ENCODE results near the gene SH2D3C.
"Not testable (repeated sequence)": the region's sequence is repeated elsewhere in the genome, so short reads cannot be mapped to it uniquely, and the experiment has no call there.

The SH2D3C gene

DNA sequence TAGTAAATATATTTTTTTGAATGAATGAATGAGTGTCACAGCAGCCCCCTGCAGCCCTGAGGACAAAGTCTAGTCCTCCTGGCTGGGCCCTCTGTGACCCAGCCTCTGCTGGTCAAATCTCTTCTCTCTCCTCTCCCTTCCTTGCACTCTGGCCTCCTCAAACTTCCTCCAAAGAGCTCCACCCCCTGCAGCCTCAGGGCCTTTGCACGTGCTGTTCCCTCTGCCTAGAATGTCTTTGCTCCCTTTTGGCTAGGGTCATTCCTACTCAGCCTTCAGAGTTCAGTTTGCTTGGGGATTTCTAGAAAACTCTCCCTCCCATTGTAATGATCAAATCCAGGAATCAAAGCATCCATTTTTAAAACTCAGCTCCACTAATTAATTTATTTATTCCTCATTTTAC lies 13.0 kb downstream of the SH2D3C start:
- no peak for DNase-seq

DNA sequence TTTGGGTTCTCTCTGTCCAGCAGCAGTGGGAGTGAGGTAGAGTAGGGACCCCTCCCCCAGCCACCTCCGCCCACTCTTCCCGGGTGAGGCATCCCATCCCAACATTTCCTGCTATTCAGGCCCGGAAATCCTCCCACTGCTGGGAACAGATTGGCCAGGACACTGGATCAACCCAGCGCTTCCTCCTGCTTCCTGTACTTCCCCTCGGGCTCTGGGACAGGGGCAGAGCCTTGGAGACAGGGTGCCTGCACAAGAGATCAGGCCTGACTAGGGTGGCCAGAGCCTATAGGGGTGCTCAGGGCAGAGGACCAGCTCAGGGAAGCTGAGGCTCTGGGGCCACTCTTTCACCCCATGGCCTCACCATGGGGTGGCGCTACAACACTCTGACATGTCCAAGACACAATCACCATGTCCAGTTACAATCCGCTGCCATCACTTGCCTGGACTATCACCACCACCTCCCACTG lies 14.5 kb downstream of the SH2D3C start:
- DNase-seq, result peak; percentile 62

DNA sequence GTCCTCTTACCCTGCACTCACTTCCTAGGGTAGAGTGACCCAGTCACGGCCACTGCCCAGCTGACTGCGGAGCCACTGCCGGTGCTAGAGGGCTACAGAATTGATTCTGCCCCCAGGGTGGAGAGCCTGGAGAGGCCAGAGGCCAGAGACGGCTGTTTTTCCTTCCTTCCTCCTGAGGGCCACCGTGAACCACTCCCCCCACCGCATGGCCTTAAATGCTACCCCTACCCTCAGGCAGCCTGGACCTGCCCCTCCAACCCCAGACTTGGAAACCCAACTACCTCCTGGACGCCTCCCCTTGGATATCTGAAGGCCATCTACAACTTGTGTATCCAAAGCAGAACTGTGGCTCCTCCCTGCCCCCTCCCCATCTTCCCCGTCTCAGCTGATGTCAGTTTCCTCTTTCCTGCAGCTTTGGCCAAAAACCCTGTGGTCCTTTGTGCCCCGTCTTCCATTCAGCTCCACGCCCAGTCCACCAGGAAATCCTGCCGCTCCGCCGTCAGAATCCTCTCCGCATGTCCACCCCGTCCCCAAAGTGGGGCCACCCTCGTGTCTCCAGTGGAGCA lies 16.3 kb downstream of the SH2D3C start:
- DNase-seq, result no peak

DNA sequence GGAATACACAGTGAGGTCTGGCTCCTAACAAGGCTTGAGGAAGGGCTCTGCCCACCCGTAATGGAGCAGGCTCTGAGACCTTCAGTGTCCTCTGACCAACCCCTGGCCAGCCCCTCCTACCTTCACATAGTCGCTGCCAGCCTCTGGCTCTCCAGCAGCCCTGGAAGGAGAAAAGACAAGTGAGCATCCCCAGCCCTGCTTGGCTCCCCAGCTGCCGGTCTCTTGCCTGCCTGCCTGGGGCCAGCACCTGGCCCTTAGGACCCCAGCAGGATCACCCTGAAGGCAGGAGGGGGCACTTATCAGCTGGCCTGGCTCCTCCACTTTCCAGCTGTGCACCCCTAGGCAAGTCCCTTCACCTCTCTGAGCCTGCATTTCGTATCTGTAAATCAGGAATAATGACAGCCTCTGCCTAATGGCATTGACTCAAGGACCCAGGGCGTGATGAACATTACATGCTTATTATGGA lies 16.9 kb downstream of the SH2D3C start:
- no peak for DNase-seq

DNA sequence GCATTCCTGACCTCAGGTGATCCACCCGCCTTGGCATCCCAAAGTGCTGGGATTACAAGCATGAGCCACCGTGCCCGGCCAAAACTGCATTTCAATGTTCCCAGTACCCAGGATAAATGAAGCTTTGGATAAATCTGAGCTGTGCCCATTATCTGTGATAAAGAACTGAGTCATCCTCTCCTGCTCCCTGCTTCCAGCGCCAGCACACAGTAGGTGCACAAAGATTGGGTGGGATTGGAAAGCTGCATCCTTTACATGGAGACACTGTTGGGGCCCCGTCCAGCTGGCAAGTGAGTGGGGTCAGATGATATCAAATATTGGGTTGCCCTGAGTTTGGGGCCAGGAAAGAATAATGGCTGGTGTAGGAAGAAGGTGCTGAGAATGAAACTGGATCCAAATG lies 17.4 kb downstream of the SH2D3C start:
- DNase-seq, result no peak

- no peak for DNase-seq
Observed at GRCh38 chr9:127758843-127759242, 19.6 kb downstream of the SH2D3C start.

- DNase-seq, result not testable (repeated sequence)
Observed at GRCh38 chr9:127756776-127757175, 21.7 kb downstream of the SH2D3C start.

DNA sequence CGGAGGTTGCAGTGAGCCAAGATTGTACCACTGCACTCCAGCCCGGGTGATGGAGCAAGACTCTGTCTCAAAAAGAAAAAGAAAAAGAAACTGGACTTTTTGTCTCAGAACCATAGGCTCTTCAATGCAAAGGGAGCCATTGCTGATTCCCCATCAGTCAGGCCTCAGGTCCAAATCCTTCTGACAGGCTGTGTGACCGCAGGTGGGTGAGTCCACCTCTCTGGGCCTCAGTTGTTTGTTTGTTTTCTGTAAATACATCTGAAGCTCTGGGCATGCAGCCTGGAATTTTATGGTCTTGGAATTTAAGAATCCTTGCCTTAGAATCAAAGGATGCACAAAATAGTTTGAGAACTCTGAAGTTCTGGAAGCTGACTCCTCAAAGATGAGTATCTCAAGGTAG lies 22.2 kb downstream of the SH2D3C start:
- no peak for DNase-seq

DNA sequence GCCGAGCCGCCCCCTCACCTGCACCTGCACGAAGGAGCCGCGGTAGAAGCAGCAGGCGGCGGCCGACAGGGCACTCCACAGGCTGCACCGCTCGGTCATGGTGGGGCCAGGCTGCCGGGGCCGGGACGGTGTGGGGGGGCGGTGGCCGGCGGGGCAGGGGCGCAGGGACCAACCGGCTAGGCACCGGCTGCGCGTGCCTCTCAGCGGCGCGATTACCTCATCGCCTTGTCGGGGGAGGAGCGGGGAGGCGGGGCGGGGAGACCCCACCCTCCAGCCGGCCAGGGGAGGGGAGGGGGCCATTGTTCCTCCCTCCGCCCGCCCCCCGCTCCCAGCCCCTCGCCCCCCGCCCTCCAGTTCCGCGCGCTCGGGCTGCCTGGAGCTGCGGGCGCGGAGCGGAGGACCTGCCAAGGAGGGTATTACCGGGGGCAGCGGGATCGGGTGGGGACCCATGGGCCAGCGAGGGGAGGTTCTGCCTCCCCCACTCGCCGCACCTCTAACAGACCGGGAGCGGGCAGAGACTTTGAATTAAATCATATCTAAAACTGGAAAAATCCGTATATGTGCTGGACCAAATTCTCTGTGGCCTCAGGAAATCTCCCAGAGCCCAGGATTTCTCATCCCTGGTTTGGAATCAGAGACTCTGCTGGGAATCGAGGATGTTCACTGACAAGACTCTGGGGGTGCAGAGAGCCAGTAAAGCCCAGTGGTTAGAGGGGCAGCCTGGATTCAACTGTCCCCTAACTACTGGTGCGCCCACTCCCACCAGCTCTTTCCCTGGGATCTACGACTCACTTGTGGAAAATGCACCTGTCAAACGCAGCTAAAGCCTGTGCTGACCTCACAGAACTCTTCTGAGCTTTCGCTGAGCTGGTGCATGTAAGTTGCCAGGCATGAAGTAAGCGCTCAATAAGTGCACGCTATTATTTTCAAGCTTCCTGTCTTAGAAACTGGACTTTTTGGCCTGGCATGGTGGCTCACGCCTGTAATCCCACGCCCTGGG lies 23.1 kb downstream of the SH2D3C start:
- DNase-seq, result no peak

GRCh38 chr9:127754099-127755060 lies 24.1 kb downstream of the SH2D3C start:
- no peak for DNase-seq

DNA sequence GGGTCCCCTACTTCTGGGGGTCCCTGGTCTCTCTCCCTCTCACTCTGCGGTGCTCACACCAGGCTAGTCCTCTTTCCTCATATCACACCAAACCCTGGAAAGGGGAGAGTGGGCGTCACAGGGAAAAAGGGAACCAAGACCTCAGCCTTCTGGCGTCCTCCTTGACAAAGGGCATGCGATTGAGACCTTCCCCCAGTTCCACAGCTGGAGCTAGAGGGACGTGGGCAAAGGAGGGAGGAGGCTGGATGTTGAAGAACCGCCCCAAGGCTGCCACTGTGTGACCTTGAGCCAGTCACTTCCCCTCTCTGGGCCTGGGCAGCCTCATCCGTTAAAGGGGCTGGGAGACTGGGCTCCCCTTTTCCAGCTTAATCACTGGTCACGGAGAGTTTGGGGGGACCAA lies 24.8 kb downstream of the SH2D3C start:
- no peak for DNase-seq

DNA sequence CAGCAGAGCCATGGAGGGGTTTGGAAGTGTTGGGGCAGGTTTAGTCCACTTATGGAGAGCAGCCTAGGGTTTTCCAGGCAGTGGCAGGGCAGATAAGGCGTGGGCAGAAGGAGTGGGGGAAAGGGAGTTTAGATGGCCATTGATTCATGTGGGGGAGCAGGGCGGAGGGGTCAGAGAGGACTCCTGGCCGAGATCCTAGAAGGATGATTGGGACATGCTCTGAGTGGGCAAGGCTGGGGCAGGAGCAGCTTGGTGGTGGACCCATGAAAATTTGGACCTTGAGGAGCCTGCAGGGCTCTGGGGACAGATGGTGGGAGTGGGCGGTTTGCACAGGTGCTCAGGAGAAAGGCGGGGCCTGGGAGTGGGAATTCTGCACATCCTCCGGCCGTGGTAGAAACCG lies 25.3 kb downstream of the SH2D3C start:
- DNase-seq, result no peak

DNA sequence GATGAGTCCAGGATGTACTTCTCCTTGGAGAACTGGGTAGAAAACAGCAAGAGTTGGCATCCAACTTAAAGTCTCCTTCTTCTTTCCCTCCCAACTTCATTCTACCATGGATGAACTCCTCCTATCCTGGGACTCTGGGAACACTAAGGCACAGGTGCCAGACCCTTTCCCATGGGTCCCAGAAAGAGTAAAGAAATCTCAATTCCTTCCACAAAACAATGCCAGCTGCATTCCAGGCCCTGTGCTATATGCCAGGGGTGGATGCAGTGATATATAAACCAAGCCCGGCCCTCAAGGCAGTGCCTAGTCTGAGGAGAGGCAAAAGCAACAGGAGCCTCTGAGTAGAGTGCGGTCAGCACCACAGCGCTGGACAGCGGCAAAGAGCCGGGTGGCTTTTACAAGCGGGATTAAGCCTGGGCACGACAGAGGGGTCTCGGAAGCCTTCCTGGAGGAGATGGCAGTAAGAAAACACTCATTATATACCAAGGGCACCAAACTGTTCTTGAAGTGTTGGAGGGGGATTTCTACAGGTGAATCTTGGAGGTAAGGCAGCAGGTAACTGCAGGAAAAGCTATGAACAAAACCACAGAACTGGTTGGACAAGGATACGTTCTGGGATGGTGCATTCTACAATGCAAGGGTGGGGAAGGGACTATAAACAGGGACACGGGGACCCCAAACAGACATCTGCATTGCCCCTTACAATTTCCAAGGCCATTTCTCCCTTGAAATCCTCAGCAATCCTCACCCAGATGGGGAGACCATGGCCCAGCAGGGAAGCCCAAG lies 27.0 kb downstream of the SH2D3C start:
- DNase-seq, result no peak

DNA sequence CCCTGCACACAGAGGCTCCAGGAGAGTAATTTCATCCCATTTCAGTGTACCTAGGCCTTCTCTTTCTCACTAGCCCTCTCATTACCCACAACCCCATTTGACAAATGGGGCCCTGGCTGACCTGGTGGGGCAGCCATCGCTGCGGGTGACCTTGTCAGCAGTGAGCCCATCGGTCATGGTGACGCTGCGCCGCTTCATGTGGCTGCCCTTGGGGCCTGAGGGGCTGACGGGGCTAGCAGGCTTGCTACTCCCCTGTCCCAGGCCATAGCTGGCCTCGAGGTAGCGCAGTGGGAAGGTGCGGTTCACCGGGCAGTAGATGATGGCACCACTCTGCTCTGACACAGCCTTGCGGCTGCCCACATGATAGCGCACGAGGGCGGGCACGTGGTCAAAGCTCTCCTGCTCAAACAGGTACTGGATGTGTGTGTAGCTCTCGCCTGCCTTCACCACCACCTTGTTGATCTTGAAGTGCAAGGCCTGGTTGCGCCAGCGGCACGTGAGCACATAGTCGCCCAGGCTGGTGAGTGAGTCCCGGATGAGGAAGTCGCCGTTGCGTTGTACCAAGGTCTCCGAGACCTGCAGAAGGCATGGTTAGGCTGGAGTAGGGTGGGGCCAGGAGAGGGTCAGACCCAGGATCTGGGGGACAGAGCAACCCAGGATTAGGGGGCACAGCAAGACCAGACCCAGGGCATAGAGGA lies 29.2 kb downstream of the SH2D3C start:
- no peak for DNase-seq

GRCh38 chr9:127746959-127747569 lies 31.4 kb downstream of the SH2D3C start:
- DNase-seq, result no peak

- DNase-seq, result no peak
Observed at GRCh38 chr9:127744398-127745110, 33.9 kb downstream of the SH2D3C start.

DNA sequence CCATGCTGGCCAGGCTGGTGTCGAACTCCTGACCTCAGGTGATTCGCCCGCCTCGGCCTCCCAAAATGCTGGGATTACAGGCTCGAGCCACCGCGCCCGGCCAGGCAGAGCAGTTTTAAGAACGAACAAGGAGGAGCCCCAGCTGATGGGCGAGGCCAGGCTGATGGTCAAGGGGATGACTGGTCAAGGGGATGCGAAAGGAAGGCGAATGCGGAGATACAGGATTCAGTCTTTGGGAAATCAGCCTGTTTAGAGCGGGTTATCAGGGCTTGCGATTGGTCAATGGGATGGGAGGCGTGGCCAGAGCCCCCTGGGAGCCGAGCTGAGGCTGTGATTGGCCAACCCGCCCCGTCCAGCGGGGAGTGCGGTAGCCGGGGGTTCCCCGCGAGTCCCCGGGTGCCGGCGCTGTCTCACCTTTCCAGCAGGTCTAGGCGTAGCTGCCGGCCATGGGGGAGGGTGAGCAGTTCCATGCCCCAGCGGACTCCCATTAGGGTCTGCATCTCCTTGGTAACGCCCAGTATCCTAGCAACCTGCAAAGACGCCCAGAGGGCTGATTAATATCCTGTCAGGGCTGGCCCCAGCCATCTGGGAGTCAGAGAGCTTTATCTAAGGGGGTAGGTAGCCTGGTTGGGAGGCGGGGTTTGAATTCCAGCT lies 35.9 kb downstream of the SH2D3C start:
- DNase-seq, result no peak

GRCh38 chr9:127741831-127742434 lies 36.5 kb downstream of the SH2D3C start:
- DNase-seq, result no peak

GRCh38 chr9:127739614-127740330 lies 38.7 kb downstream of the SH2D3C start:
- no peak for DNase-seq
